ENCODE results near the gene CCDC171.

DNA sequence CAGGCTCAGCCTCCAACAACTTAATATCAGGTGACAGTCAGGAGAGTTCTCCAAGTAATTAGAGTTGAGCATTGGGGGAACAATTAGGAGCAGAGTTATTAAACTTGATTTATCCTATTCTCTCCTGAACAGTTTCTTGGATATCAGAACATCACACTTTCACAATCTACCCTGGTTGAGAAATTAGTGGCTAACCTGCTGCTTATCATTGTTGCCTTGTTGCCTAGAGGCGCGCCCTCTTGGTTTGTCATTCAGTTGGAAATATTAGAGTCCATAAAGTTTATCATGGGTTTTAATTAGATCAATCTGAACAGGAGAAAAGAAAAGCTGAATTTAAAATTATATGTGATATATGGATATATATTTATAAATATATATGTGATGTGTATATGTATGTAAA is 291.1 kb downstream of the CCDC171 start:
- TF ChIP-seq POLR2A (IDR thresholded peaks at IDR 0.05; ENCODE audit: low read depth, low read length) (no peak), POLR2AphosphoS5 (IDR thresholded peaks at IDR 0.05; ENCODE audit: low read depth, low read length) (no peak), TAF1 (IDR thresholded peaks at IDR 0.05; ENCODE audit: borderline replicate concordance, low read depth, low read length) (no peak)
